Measurements from ENCODE around the gene ARAP2.

ARAP2 gene

GRCh38 chr4:36220776-36221175 lies 23.5 kb downstream of the ARAP2 start:
- DNase-seq (ENCODE audit: low read depth), result no peak
- no peak overlapping the region for H3K4me3 ChIP-seq (ENCODE audit: low read length)
- TF ChIP-seq CTCF (conservative IDR thresholded peaks at IDR 0.05; ENCODE audit: low read length), result no peak

GRCh38 chr4:36218121-36218520 lies 26.2 kb downstream of the ARAP2 start:
- H3K4me3 ChIP-seq (ENCODE audit: low read length), result no peak overlapping the region
- no peak for DNase-seq (ENCODE audit: low read depth)
- no peak for TF ChIP-seq CTCF (conservative IDR thresholded peaks at IDR 0.05; ENCODE audit: low read length)

- TF ChIP-seq CTCF (conservative IDR thresholded peaks at IDR 0.05; ENCODE audit: low read length), result no peak
- no peak for DNase-seq (ENCODE audit: low read depth)
- H3K4me3 ChIP-seq (ENCODE audit: low read length), result no peak overlapping the region
Measured at GRCh38 chr4:36215627-36216026, 28.7 kb downstream of the ARAP2 start.

GRCh38 chr4:36214735-36215485 lies 29.4 kb downstream of the ARAP2 start:
- H3K4me3 ChIP-seq (ENCODE audit: low read length), result no peak overlapping the region
- DNase-seq (ENCODE audit: low read depth), result no peak
- no peak for TF ChIP-seq CTCF (conservative IDR thresholded peaks at IDR 0.05; ENCODE audit: low read length)

- no peak overlapping the region for H3K4me3 ChIP-seq (ENCODE audit: low read length)
- TF ChIP-seq CTCF (conservative IDR thresholded peaks at IDR 0.05; ENCODE audit: low read length), result no peak
- no peak for DNase-seq (ENCODE audit: low read depth)
Measured at GRCh38 chr4:36213977-36214376, 30.3 kb downstream of the ARAP2 start.

GRCh38 chr4:36211084-36211483 lies 33.2 kb downstream of the ARAP2 start:
- no peak for DNase-seq (ENCODE audit: low read depth)
- no peak for TF ChIP-seq CTCF (conservative IDR thresholded peaks at IDR 0.05; ENCODE audit: low read length)

GRCh38 chr4:36209941-36210649 lies 34.2 kb downstream of the ARAP2 start:
- DNase-seq (ENCODE audit: low read depth), result no peak
- H3K4me3 ChIP-seq (ENCODE audit: low read length), result no peak overlapping the region
- TF ChIP-seq CTCF (conservative IDR thresholded peaks at IDR 0.05; ENCODE audit: low read length), result no peak

More at GRCh38 chr4:36211084-36211483, 33.2 kb downstream of the ARAP2 start:
- no peak overlapping the region for H3K4me3 ChIP-seq (ENCODE audit: low read length)

Data from AG10803 (cell line).